GM12878 (cell line): Measurements from ENCODE around the gene ADCY10.

Experiments used
- BHLHE40 ChIP-seq, 2 experiments: fragments of 450-650 bp in 1 of 2; IDR thresholded peaks; 2 replicates each; pipeline ENCODE4 v1.6.1; 2011 to 2017; ENCODE audit warnings: low read depth in 2 of 2, borderline replicate concordance in 1 of 2, improper control_type of control experiment in 1 of 2, low read length in 1 of 2, mild to moderate bottlenecking in 1 of 2
- BMI1 ChIP-seq: fragments of 450-650 bp; IDR thresholded peaks from 2 replicates; pipeline ENCODE4 v1.6.1; 2016; ENCODE audit warnings: mild to moderate bottlenecking, moderate library complexity, borderline replicate concordance
- BRCA1 ChIP-seq: IDR thresholded peaks from 2 replicates; pipeline ENCODE4 v1.6.1; 2011; ENCODE audit warnings: low read depth, low read length, improper control_type of control experiment
- CREM ChIP-seq: IDR thresholded peaks from 2 replicates; pipeline ENCODE4 v1.6.1; 2014; ENCODE audit warnings: antibody characterized with exemption, low read depth
- CTCF ChIP-seq, 3 experiments: IDR thresholded peaks in 2 of 3; conservative IDR thresholded peaks in 1 of 3; 2 replicates each; pipeline ENCODE4 v1.5.1; 2011; ENCODE audit warnings: low read depth in 3 of 3, low read length in 3 of 3, mild to moderate bottlenecking in 3 of 3, control low read depth in 2 of 3, moderate library complexity in 2 of 3, inconsistent platforms in 1 of 3, mixed read lengths in 1 of 3; ENCODE audit not compliant: control insufficient read depth in 2 of 3, insufficient read depth in 1 of 3; ENCODE audit errors: extremely low read depth in 1 of 3
- HDGF ChIP-seq: fragments of 450-650 bp; IDR thresholded peaks from 2 replicates; pipeline ENCODE4 v1.6.1; 2016; ENCODE audit warnings: antibody characterized with exemption
- KAT2A ChIP-seq: conservative IDR thresholded peaks from 2 replicates; pipeline ENCODE4 v1.6.1; 2011; ENCODE audit warnings: low read depth, low read length; ENCODE audit not compliant: control insufficient read depth
- NFYA ChIP-seq: IDR thresholded peaks from 2 replicates; pipeline ENCODE4 v1.6.1; 2011; ENCODE audit warnings: low read depth, mild to moderate bottlenecking, low read length, improper control_type of control experiment, borderline replicate concordance
- POLR2AphosphoS5 ChIP-seq: IDR thresholded peaks from 2 replicates; pipeline ENCODE4 v1.6.1; 2011; ENCODE audit warnings: mild to moderate bottlenecking, low read length, inconsistent platforms
- RAD21 ChIP-seq: IDR thresholded peaks from 2 replicates; pipeline ENCODE4 v1.6.1; 2011; ENCODE audit warnings: mild to moderate bottlenecking, low read depth, low read length, moderate library complexity; ENCODE audit not compliant: insufficient read depth
- SMC3 ChIP-seq: IDR thresholded peaks from 2 replicates; pipeline ENCODE4 v1.6.1; 2011; ENCODE audit warnings: low read length, improper control_type of control experiment, borderline replicate concordance
- SUPT20H ChIP-seq: IDR thresholded peaks from 2 replicates; pipeline ENCODE4 v1.6.1; 2011; ENCODE audit warnings: low read depth, mild to moderate bottlenecking, low read length, moderate library complexity, borderline replicate concordance; ENCODE audit not compliant: control insufficient read depth
- TAF1 ChIP-seq: IDR thresholded peaks from 2 replicates; pipeline ENCODE4 v1.6.1; 2011; ENCODE audit warnings: mild to moderate bottlenecking, low read depth, low read length, borderline replicate concordance
- ZNF274 ChIP-seq: IDR thresholded peaks from one replicate; pipeline ENCODE4 v1.8.0; 2011; ENCODE audit not compliant: insufficient read length, insufficient read depth

GRCh38 chr1:167936930-167937708 lies 23.2 kb upstream of the ADCY10 start, which contains the start of gene MPC2:
- TF ChIP-seq CTCF (IDR thresholded peaks at IDR 0.05 in 2 of 3, conservative IDR thresholded peaks at IDR 0.05 in 1 of 3; ENCODE audit: control insufficient read depth in 2 of 3, extremely low read depth in 1 of 3, insufficient read depth in 1 of 3, low read depth in 3 of 3, low read length in 3 of 3) (no peak), SUPT20H (no peak), CREM (0 out of 2 replicates have a peak, but pooled peaks have one; percentile 15), HDGF (0 out of 2 replicates have a peak, but pooled peaks have one; percentile 8), RAD21 (no peak), NFYA (no peak), TAF1 (peak; percentile 74; the same call in 1 of the 2 replicates), POLR2AphosphoS5 (peak; percentile 68), SMC3 (no peak), BHLHE40 (IDR thresholded peaks at IDR 0.05; ENCODE audit: borderline replicate concordance in 1 of 2, low read depth in 2 of 2, low read length in 1 of 2) (no peak; a peak in 1 of 4 replicates), BMI1 (peak; percentile 35; the same call in 1 of the 2 replicates), ZNF274 (no peak), BRCA1 (no peak), KAT2A (no peak)
